ENCODE data around the gene TENT5A. TPM values are rescaled to one million over a fixed set of nuclear protein-coding genes. Genes with fewer than 3 reads are reported as not detected.

Gene TENT5A
- total RNA-seq, 6 experiments from 2014 or later, result 7.7 to 16.9 (median 9.1) TPM

GRCh38 chr6:81771097-81771496 is 18.6 kb upstream of the TENT5A start:
- no peak overlapping the region for H3K4me3 ChIP-seq
- no CpG with 5 or more reads among the region's 1 CpG for WGBS (ENCODE audit: insufficient coverage, low coverage, low lambda C conversion rate, missing lambda C conversion rate)
- H3K9me3 ChIP-seq, result no peaks in the 10 kb centered on the region
- H3K4me1 ChIP-seq, result peaks cover 0 to 38% (median 11%) of the 10 kb centered on the region in 4 donors
- ATAC-seq (no peak), DNase-seq (no peak)
- TF ChIP-seq CTCF (IDR thresholded peaks at IDR 0.05), result no peak
- TF ChIP-seq POLR2A (IDR thresholded peaks at IDR 0.05), result no peak
- H3K27me3 ChIP-seq, result no peaks in the 10 kb centered on the region
- intact Hi-C loops (cut with DNase I), result loop anchor here in 1 of 2 donors (10.0 kb wide), 1 partner anchor 54 kb away; no protein-coding TSS in a partner anchor
- H3K36me3 ChIP-seq, result no peaks in the 10 kb centered on the region
- no peak overlapping the region for H3K27ac ChIP-seq

GRCh38 chr6:81770381-81770780 is 17.9 kb upstream of the TENT5A start:
- Histone ChIP-seq H3K4me3 (no peak overlapping the region), H3K9me3 (no peaks in the 10 kb centered on the region), H3K4me1 (peaks cover 0 to 40% (median 11%) of the 10 kb centered on the region in 4 donors), H3K36me3 (no peaks in the 10 kb centered on the region), H3K27ac (no peak overlapping the region), H3K27me3 (no peaks in the 10 kb centered on the region)
- 80% methylated on average over 1 of the region's 1 CpG for WGBS (ENCODE audit: insufficient coverage, low coverage, low lambda C conversion rate, missing lambda C conversion rate)
- ATAC-seq (no peak), DNase-seq (no peak)
- no peak for TF ChIP-seq CTCF (IDR thresholded peaks at IDR 0.05)
- TF ChIP-seq POLR2A (IDR thresholded peaks at IDR 0.05), result no peak
- intact Hi-C loops (cut with DNase I), result loop anchor here in 1 of 2 donors (10.0 kb wide), 1 partner anchor 54 kb away; no protein-coding TSS in a partner anchor

GRCh38 chr6:81769824-81770223 is 17.3 kb upstream of the TENT5A start:
- H3K36me3 ChIP-seq, result no peaks in the 10 kb centered on the region
- intact Hi-C loops (cut with DNase I), result loop anchor here in 1 of 2 donors (10.0 kb wide), 1 partner anchor 55 kb away; no protein-coding TSS in a partner anchor

GRCh38 chr6:81768150-81768942 is 15.9 kb upstream of the TENT5A start:
- H3K4me3 ChIP-seq, result no peak overlapping the region
- H3K9me3 ChIP-seq, result no peaks in the 10 kb centered on the region
- no peak for ATAC-seq
- WGBS (ENCODE audit: insufficient coverage, low coverage, low lambda C conversion rate, missing lambda C conversion rate), result 55% methylated on average over 2 of the region's 2 CpGs
- no peak for DNase-seq
- peaks cover 0 to 19% (median 6%) of the 10 kb centered on the region in 4 donors for H3K4me1 ChIP-seq
- no peaks in the 10 kb centered on the region for H3K36me3 ChIP-seq
- H3K27ac ChIP-seq, result no peak overlapping the region
- intact Hi-C loops (cut with DNase I), result no loop called here
- no peaks in the 10 kb centered on the region for H3K27me3 ChIP-seq
- TF ChIP-seq CTCF (IDR thresholded peaks at IDR 0.05), result no peak
- TF ChIP-seq POLR2A (IDR thresholded peaks at IDR 0.05), result no peak

More at GRCh38 chr6:81769824-81770223, 17.3 kb upstream of the TENT5A start:
- Histone ChIP-seq H3K4me3 (no peak overlapping the region), H3K4me1 (peaks cover 0 to 34% (median 10%) of the 10 kb centered on the region in 4 donors), H3K9me3 (no peaks in the 10 kb centered on the region), H3K27me3 (no peaks in the 10 kb centered on the region), H3K27ac (no peak overlapping the region)
- TF ChIP-seq CTCF (IDR thresholded peaks at IDR 0.05), result no peak
- TF ChIP-seq POLR2A (IDR thresholded peaks at IDR 0.05), result no peak
- ATAC-seq (no peak), DNase-seq (no peak)
- WGBS (ENCODE audit: insufficient coverage, low coverage, low lambda C conversion rate, missing lambda C conversion rate), result 71% methylated on average over 1 of the region's 1 CpG
